GM23338 (cell line): ENCODE results near the gene MICALL2. TPM values are rescaled to one million over a fixed set of nuclear protein-coding genes. Genes with fewer than 3 reads are reported as not detected.

Experiments
- ATAC-seq: fragments of 200-7000 bp; cut with Tn5 transposase; 3 replicates; pipeline ENCODE4 v1.9.1; 2020
- DNase-seq: peaks from one replicate; pipeline ENCODE4 v3.0.0-alpha.2; 2015; ENCODE audit warnings: low spot score
- H2AFZ ChIP-seq: fragments of 200-600 bp; sonication (generic); 2 replicates; pipeline ENCODE4 v1.8.0; 2016; ENCODE audit warnings: antibody characterized with exemption, mild to moderate bottlenecking, moderate library complexity
- H3F3A ChIP-seq: fragments of 200-600 bp; sonication (generic); replicated peaks from 2 replicates; pipeline ENCODE4 v1.8.0; 2017; ENCODE audit warnings: antibody characterized with exemption, mixed run types, low read depth
- H3K27ac ChIP-seq: fragments of 200-600 bp; sonication (generic); 2 replicates; pipeline ENCODE4 v1.6.1; 2016; ENCODE audit warnings: low read depth
- H3K27me3 ChIP-seq: fragments of 200-600 bp; sonication (generic); 2 replicates; pipeline ENCODE4 v1.8.0; 2016; ENCODE audit warnings: mild to moderate bottlenecking, mixed run types, moderate library complexity; ENCODE audit not compliant: insufficient read depth
- H3K36me3 ChIP-seq: fragments of 200-600 bp; sonication (generic); 2 replicates; pipeline ENCODE4 v1.8.0; 2016; ENCODE audit warnings: mild to moderate bottlenecking; ENCODE audit not compliant: insufficient read depth
- H3K4me1 ChIP-seq: fragments of 200-600 bp; sonication (generic); 2 replicates; pipeline ENCODE4 v1.8.0; 2016; ENCODE audit warnings: mild to moderate bottlenecking, moderate library complexity; ENCODE audit not compliant: insufficient read depth
- H3K4me2 ChIP-seq: fragments of 200-600 bp; sonication (generic); 2 replicates; pipeline ENCODE4 v1.7.1; 2017; ENCODE audit warnings: mixed run types
- H3K4me3 ChIP-seq: fragments of 200-600 bp; sonication (generic); 2 replicates; pipeline ENCODE4 v1.6.1; 2016; ENCODE audit warnings: mixed run types
- H3K79me2 ChIP-seq: fragments of 200-600 bp; sonication (generic); replicated peaks from 2 replicates; pipeline ENCODE4 v1.8.0; 2017; ENCODE audit warnings: mild to moderate bottlenecking; ENCODE audit not compliant: insufficient read depth
- H3K9me2 ChIP-seq: fragments of 200-600 bp; sonication (generic); 2 replicates; pipeline ENCODE4 v1.8.0; 2017; ENCODE audit not compliant: insufficient read depth
- H4K20me1 ChIP-seq: fragments of 200-600 bp; sonication (generic); replicated peaks from 2 replicates; pipeline ENCODE4 v1.8.0; 2017; ENCODE audit warnings: mild to moderate bottlenecking; ENCODE audit not compliant: insufficient read depth
- H3K27ac Mint-ChIP-seq: 2 replicates; pipeline ENCODE4 v1.8.0; 2020; ENCODE audit warnings: inconsistent platforms, mild to moderate bottlenecking, moderate library complexity, mixed read lengths
- H3K27me3 Mint-ChIP-seq: 3 replicates; pipeline ENCODE4 v1.8.0; 2022; ENCODE audit warnings: low read depth, mild to moderate bottlenecking, moderate library complexity, mixed read lengths, inconsistent platforms; ENCODE audit not compliant: insufficient read depth, poor library complexity
- H3K36me3 Mint-ChIP-seq: 3 replicates; pipeline ENCODE4 v1.8.0; 2021; ENCODE audit warnings: low read depth, mild to moderate bottlenecking, inconsistent platforms, moderate library complexity, mixed read lengths
- H3K4me1 Mint-ChIP-seq: 3 replicates; pipeline ENCODE4 v1.8.0; 2020; ENCODE audit warnings: mild to moderate bottlenecking, inconsistent platforms, mixed read lengths
- H3K4me3 Mint-ChIP-seq: 3 replicates; pipeline ENCODE4 v1.8.0; 2021; ENCODE audit warnings: moderate library complexity, mild to moderate bottlenecking, inconsistent platforms, mixed read lengths
- H3K9me3 Mint-ChIP-seq: 3 replicates; pipeline ENCODE4 v1.8.0; 2020; ENCODE audit warnings: moderate library complexity, mild to moderate bottlenecking, inconsistent platforms, mixed read lengths
- CREB1 ChIP-seq: fragments of 250-450 bp; sonication (Bioruptor Pico); IDR thresholded peaks from 2 replicates; pipeline ENCODE4 v1.5.0; 2020; ENCODE audit warnings: low read depth, mild to moderate bottlenecking, moderate library complexity
- EZH2 ChIP-seq: fragments of 200-600 bp; sonication (generic); IDR thresholded peaks from one replicate; pipeline ENCODE4 v1.8.0; 2017; ENCODE audit warnings: antibody characterized with exemption, mild to moderate bottlenecking, low read depth; ENCODE audit not compliant: unreplicated experiment
- EZH2phosphoT487 ChIP-seq: fragments of 200-600 bp; sonication (generic); IDR thresholded peaks from one replicate; pipeline ENCODE4 v1.8.1; 2018; ENCODE audit warnings: antibody characterized with exemption; ENCODE audit not compliant: unreplicated experiment
- JUNB ChIP-seq: IDR thresholded peaks from one replicate; pipeline ENCODE4 v1.6.1; 2016; ENCODE audit warnings: antibody characterized with exemption; ENCODE audit not compliant: unreplicated experiment
- NANOG ChIP-seq: IDR thresholded peaks from 2 replicates; pipeline ENCODE4 v1.6.1; 2016; ENCODE audit warnings: antibody characterized with exemption, borderline replicate concordance
- POLR2AphosphoS5 ChIP-seq: IDR thresholded peaks from 2 replicates; pipeline ENCODE4 v1.6.1; 2016; ENCODE audit warnings: antibody characterized with exemption, low read depth
- REST ChIP-seq: IDR thresholded peaks from one replicate; pipeline ENCODE4 v1.6.1; 2018; ENCODE audit warnings: antibody characterized with exemption; ENCODE audit not compliant: unreplicated experiment
- STAT1 ChIP-seq: IDR thresholded peaks from one replicate; pipeline ENCODE4 v1.6.1; 2016; ENCODE audit warnings: antibody characterized with exemption; ENCODE audit not compliant: unreplicated experiment
- ZNF114 ChIP-seq: fragments of 250-450 bp; sonication (Bioruptor Pico); IDR thresholded peaks from 2 replicates; pipeline ENCODE4 v1.5.0; 2020; ENCODE audit warnings: mild to moderate bottlenecking, moderate library complexity
- ZNF331 ChIP-seq: fragments of 250-450 bp; sonication (Bioruptor Pico); IDR thresholded peaks from 2 replicates; pipeline ENCODE4 v1.5.0; 2020; ENCODE audit warnings: low read depth, mild to moderate bottlenecking, moderate library complexity
- ZNF462 ChIP-seq: fragments of 250-450 bp; sonication (Bioruptor Pico); IDR thresholded peaks from 2 replicates; pipeline ENCODE4 v1.5.0; 2020; ENCODE audit warnings: mild to moderate bottlenecking, moderate library complexity
- polyA plus RNA-seq: library from polyadenylated mRNA; unstranded; fragments of >200 nt; fragmentation: Nextera tagmentation; extraction: Ambion mirVana; gene quantifications from 2 replicates; pipeline ENCODE4 v1.2.1, GENCODE V29; 2016
- total RNA-seq: library from RNA; depleted of rRNA; stranded (reverse); fragments of >200 nt; shearing (Covaris generic); gene quantifications from 2 replicates; pipeline ENCODE4 v1.2.3, GENCODE V29; 2014
- TF ChIP-seq, protein P1 (sequence below): IDR thresholded peaks from 2 replicates; pipeline ENCODE4 v1.6.1; 2016; ENCODE audit warnings: antibody characterized with exemption
- TF ChIP-seq, protein P2 (sequence below), 2 experiments: fragments of 200-600 bp in 1 of 2; sonication (generic) in 1 of 2; conservative IDR thresholded peaks; 2 replicates each; pipeline versions ENCODE4 v1.5.1 to v1.6.1; 2016 to 2017; ENCODE audit warnings: antibody characterized with exemption in 2 of 2, low read depth in 2 of 2, mild to moderate bottlenecking in 2 of 2, moderate library complexity in 1 of 2

MICALL2 gene
- total and polyA plus RNA-seq, 2 experiments from 2014 or later: 7.0 to 13.0 TPM

GRCh38 chr7:1496531-1497292 is 37.4 kb upstream of the MICALL2 start:
- TF ChIP-seq EZH2phosphoT487 (no peak), REST (no peak), EZH2 (no peak), STAT1 (no peak), ZNF462 (no peak), NANOG (no peak), ZNF114 (CRISPR knock-in tag) (no peak), CREB1 (CRISPR knock-in tag) (no peak), ZNF331 (CRISPR knock-in tag) (no peak), POLR2AphosphoS5 (no peak), JUNB (no peak)
- TF ChIP-seq, protein P1, sequence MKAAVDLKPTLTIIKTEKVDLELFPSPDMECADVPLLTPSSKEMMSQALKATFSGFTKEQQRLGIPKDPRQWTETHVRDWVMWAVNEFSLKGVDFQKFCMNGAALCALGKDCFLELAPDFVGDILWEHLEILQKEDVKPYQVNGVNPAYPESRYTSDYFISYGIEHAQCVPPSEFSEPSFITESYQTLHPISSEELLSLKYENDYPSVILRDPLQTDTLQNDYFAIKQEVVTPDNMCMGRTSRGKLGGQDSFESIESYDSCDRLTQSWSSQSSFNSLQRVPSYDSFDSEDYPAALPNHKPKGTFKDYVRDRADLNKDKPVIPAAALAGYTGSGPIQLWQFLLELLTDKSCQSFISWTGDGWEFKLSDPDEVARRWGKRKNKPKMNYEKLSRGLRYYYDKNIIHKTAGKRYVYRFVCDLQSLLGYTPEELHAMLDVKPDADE: no peak
- TF ChIP-seq, protein P2, sequence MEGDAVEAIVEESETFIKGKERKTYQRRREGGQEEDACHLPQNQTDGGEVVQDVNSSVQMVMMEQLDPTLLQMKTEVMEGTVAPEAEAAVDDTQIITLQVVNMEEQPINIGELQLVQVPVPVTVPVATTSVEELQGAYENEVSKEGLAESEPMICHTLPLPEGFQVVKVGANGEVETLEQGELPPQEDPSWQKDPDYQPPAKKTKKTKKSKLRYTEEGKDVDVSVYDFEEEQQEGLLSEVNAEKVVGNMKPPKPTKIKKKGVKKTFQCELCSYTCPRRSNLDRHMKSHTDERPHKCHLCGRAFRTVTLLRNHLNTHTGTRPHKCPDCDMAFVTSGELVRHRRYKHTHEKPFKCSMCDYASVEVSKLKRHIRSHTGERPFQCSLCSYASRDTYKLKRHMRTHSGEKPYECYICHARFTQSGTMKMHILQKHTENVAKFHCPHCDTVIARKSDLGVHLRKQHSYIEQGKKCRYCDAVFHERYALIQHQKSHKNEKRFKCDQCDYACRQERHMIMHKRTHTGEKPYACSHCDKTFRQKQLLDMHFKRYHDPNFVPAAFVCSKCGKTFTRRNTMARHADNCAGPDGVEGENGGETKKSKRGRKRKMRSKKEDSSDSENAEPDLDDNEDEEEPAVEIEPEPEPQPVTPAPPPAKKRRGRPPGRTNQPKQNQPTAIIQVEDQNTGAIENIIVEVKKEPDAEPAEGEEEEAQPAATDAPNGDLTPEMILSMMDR (conservative IDR thresholded peaks at IDR 0.05; ENCODE audit: low read depth in 2 of 2): no peak
- Histone ChIP-seq H3K27ac (no peak overlapping the region), H2AFZ (no peak overlapping the region)

More at GRCh38 chr7:1496531-1497292, 37.4 kb upstream of the MICALL2 start:
- peaks cover 4% of the 10 kb centered on the region; the same call in 1 of the 2 replicates for H4K20me1 ChIP-seq
- no peak overlapping the region for H3K27ac Mint-ChIP-seq
- DNase-seq (no peak), ATAC-seq (no peak)
- 0 out of 2 replicates have a peak, but pooled peaks cover 4% of the 10 kb centered on the region for H3K36me3 ChIP-seq
- no peak overlapping the region for H3K4me2 ChIP-seq
- H3K27me3 Mint-ChIP-seq: peaks cover 3% of the 10 kb centered on the region
- no peaks in the 10 kb centered on the region for H3K4me1 ChIP-seq
- no peaks in the 10 kb centered on the region for H3K27me3 ChIP-seq
- H3K9me3 Mint-ChIP-seq: no peaks in the 10 kb centered on the region
- no peaks in the 10 kb centered on the region for H3K9me2 ChIP-seq
- H3K79me2 ChIP-seq: peaks cover 13% of the 10 kb centered on the region
- no peak overlapping the region for H3K4me3 Mint-ChIP-seq
- no peaks in the 10 kb centered on the region for H3K4me1 Mint-ChIP-seq
- no peaks in the 10 kb centered on the region for H3F3A ChIP-seq
- H3K4me3 ChIP-seq: no peak overlapping the region
- H3K36me3 Mint-ChIP-seq: peaks cover 38% of the 10 kb centered on the region
